ENCODE data around the gene MBNL2.
A peak's percentile ranks its signal among the peaks of the same experiment; 100 is the strongest.

DNA sequence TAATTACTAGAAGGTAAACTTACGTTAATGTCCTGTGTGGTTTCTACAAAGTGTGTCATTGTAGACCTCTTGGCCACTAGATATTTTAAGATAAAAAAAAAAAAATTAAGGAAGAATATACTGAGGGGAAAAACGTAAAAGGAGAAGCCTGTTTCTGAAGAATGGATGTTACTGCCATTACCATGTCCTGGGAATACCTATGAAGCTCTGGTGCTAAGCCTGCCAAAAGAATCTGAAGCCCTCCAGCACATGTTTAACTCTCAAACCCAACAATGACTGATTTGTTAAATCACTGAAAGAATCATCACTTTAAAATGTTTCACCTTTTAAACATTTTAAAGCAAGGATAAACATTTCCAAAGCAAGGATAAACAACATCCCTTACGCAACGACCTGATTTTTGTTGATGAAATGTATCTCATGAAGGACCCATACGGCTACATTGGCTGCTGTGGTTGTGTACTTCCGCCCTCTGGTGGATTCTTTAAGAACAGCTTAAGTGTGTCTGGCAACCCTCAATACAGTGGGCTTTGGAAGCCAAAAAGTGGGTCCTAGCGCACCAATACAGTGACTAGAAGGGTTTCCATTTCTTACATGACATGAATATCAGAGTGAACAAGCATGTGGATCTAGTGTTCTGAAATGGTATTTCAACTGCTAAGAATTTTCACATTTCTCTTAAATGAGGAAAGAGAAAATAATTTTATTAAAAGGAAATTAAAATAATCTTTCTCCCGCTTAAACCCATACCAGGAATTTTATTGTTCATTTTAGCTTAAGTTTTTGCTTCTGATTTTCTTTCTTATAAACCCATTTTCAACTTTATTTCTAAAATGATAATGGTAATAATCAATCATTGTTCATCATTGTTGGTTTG, 137.3 kb downstream of the MBNL2 start:
- TF ChIP-seq POLR2A (IDR thresholded peaks at IDR 0.05; ENCODE audit: low read depth), result no peak
- TF ChIP-seq, protein P1, sequence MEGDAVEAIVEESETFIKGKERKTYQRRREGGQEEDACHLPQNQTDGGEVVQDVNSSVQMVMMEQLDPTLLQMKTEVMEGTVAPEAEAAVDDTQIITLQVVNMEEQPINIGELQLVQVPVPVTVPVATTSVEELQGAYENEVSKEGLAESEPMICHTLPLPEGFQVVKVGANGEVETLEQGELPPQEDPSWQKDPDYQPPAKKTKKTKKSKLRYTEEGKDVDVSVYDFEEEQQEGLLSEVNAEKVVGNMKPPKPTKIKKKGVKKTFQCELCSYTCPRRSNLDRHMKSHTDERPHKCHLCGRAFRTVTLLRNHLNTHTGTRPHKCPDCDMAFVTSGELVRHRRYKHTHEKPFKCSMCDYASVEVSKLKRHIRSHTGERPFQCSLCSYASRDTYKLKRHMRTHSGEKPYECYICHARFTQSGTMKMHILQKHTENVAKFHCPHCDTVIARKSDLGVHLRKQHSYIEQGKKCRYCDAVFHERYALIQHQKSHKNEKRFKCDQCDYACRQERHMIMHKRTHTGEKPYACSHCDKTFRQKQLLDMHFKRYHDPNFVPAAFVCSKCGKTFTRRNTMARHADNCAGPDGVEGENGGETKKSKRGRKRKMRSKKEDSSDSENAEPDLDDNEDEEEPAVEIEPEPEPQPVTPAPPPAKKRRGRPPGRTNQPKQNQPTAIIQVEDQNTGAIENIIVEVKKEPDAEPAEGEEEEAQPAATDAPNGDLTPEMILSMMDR (IDR thresholded peaks at IDR 0.05), result peak; percentile 85 to 91 (median 89)
- TF ChIP-seq POLR2AphosphoS5 (IDR thresholded peaks at IDR 0.05), result peak; percentile 63
